K562 (cell line): ENCODE measurements around the gene CERS3. TPM values are rescaled to one million over a fixed set of nuclear protein-coding genes. Genes with fewer than 3 reads are reported as not detected.

Source experiments
- ATAC-seq: fragments of 200-7000 bp; cut with Tn5 transposase; 3 replicates; pipeline ENCODE4 v1.9.1; 2020; ENCODE audit warnings: moderate library complexity
- BruUV-seq: library from RNA; stranded (reverse); fragments of 400-500 nt; replicated peaks from 2 replicates; lab custom pipeline; 2021; lab: Mats Ljungman, UMichigan
- CTCF ChIA-PET: fragments of 300-600 bp; formaldehyde crosslinking; extraction: SDS; loops from one replicate; lab custom pipeline; 2021; ENCODE audit warnings: low intra/inter-chr PET ratio; lab: Yijun Ruan, JAX
- POLR2A ChIA-PET: fragments of 300-600, 350-650 bp; sonication (Branson Sonifier 250); formaldehyde crosslinking; extraction: SDS; loops from one replicate; lab custom pipeline; 2021; ENCODE audit warnings: antibody characterized with exemption, inconsistent platforms; lab: Yijun Ruan, JAX
- DNase-seq, 4 experiments: peaks; one replicate each; pipeline versions ENCODE4 v3.0.0 to v3.0.0-alpha.2; 2011 to 2018; ENCODE audit warnings: low spot score in 3 of 4, mixed read lengths in 3 of 4; ENCODE audit errors: extremely low read depth in 1 of 4
- FAIRE-seq: peaks from 2 replicates; lab custom pipeline; 2011; peaks lifted over from hg19 to GRCh38; lab: Jason Lieb, UNC
- H2AFZ ChIP-seq: 2 replicates; pipeline ENCODE4 v1.6.0; 2011; ENCODE audit warnings: low read depth, low read length, control low read depth, inconsistent platforms
- H3K27ac ChIP-seq: fragments of 200-600 bp; 3 replicates; pipeline ENCODE4 v1.8.0; 2011; ENCODE audit warnings: low read depth, mild to moderate bottlenecking, control low read depth, inconsistent platforms, low read length, moderate library complexity, mixed read lengths; ENCODE audit errors: extremely low read depth
- H3K27me3 ChIP-seq, 2 experiments: fragments of 300-600 bp in 1 of 2; 2 replicates in 1 of 2; 3 replicates in 1 of 2; pipeline versions ENCODE4 v1.6.0 to v1.8.0; 2011; ENCODE audit warnings: inconsistent platforms in 2 of 2, low read length in 2 of 2, mild to moderate bottlenecking in 1 of 2, mixed read lengths in 1 of 2, moderate library complexity in 1 of 2; ENCODE audit not compliant: control insufficient read depth in 2 of 2, insufficient read depth in 2 of 2
- H3K36me3 ChIP-seq: fragments of 300-600 bp; 3 replicates; pipeline ENCODE4 v1.8.0; 2011; ENCODE audit warnings: mild to moderate bottlenecking, low read length, inconsistent platforms; ENCODE audit not compliant: control insufficient read depth, insufficient read depth
- H3K4me1 ChIP-seq, 2 experiments: fragments of 200-600 bp in 1 of 2; replicated peaks in 1 of 2; 2 replicates in 1 of 2; 3 replicates in 1 of 2; pipeline versions ENCODE4 v1.5.1 to v1.8.0; 2011; ENCODE audit warnings: inconsistent platforms in 2 of 2, low read length in 2 of 2, mild to moderate bottlenecking in 1 of 2, mixed read lengths in 1 of 2, moderate library complexity in 1 of 2; ENCODE audit not compliant: control insufficient read depth in 2 of 2, insufficient read depth in 2 of 2
- H3K4me2 ChIP-seq: 2 replicates; pipeline ENCODE4 v1.6.1; 2011; ENCODE audit warnings: low read length, control low read depth, inconsistent platforms, mixed read lengths; ENCODE audit not compliant: insufficient read depth
- H3K4me3 ChIP-seq: fragments of 200-600 bp; sonication (generic), shearing (Covaris generic); 2 replicates; pipeline ENCODE4 v1.5.1; 2016; ENCODE audit warnings: control low read depth, inconsistent platforms
- H3K79me2 ChIP-seq: fragments of 200-600 bp; 3 replicates; pipeline ENCODE4 v1.8.0; 2011; ENCODE audit warnings: low read length, inconsistent platforms; ENCODE audit not compliant: control insufficient read depth, insufficient read depth
- H3K9ac ChIP-seq, 2 experiments: 2 replicates each; pipeline versions ENCODE4 v1.6.0 to v1.6.1; 2011; ENCODE audit warnings: low read depth in 2 of 2, low read length in 2 of 2, control low read depth in 1 of 2, inconsistent platforms in 1 of 2, mild to moderate bottlenecking in 1 of 2, mixed read lengths in 1 of 2; ENCODE audit not compliant: insufficient read depth in 1 of 2
- H3K9me1 ChIP-seq: one replicate; pipeline ENCODE4 v1.6.0; 2011; ENCODE audit warnings: inconsistent platforms, mild to moderate bottlenecking, low read length, moderate library complexity; ENCODE audit not compliant: control insufficient read depth, insufficient read depth
- H3K9me3 ChIP-seq: replicated peaks from 2 replicates; pipeline ENCODE4 v1.5.1; 2011; ENCODE audit warnings: low read depth, low read length, inconsistent platforms; ENCODE audit not compliant: control insufficient read depth, insufficient read depth
- H4K20me1 ChIP-seq: replicated peaks from 2 replicates; pipeline ENCODE4 v1.6.1; 2011; ENCODE audit warnings: low read length, inconsistent platforms, mixed read lengths; ENCODE audit not compliant: control insufficient read depth, insufficient read depth
- CBX8 ChIP-seq: fragments of 200-600 bp; sonication (generic); IDR thresholded peaks from 2 replicates; pipeline ENCODE4 v1.6.1; 2012; ENCODE audit warnings: borderline replicate concordance, mixed run types, low read depth, mild to moderate bottlenecking, moderate library complexity, mixed read lengths, low read length, control low read depth, inconsistent platforms; ENCODE audit not compliant: poor library complexity, severe bottlenecking; ENCODE audit errors: extremely low read depth
- HDAC6 ChIP-seq: IDR thresholded peaks from 2 replicates; pipeline ENCODE4 v1.6.1; 2012; ENCODE audit warnings: low read depth, mild to moderate bottlenecking, control low read depth, inconsistent platforms, low read length, moderate library complexity
- HOMEZ ChIP-seq: fragments of 250-450 bp; sonication (Bioruptor Pico); IDR thresholded peaks from 2 replicates; pipeline ENCODE4 v1.4.0; 2020; ENCODE audit warnings: mild to moderate bottlenecking, moderate library complexity
- KDM5B ChIP-seq: fragments of 200-600 bp; sonication (generic); IDR thresholded peaks from 2 replicates; pipeline ENCODE4 v1.6.1; 2012; ENCODE audit warnings: low read depth, mild to moderate bottlenecking, moderate library complexity, low read length, control low read depth, inconsistent platforms; ENCODE audit not compliant: insufficient replicate concordance
- MBD2 ChIP-seq: sonication (generic); IDR thresholded peaks from 2 replicates; pipeline ENCODE4 v1.6.1; 2016; ENCODE audit warnings: low read depth, borderline replicate concordance
- MGA ChIP-seq: fragments of 450-650 bp; IDR thresholded peaks from 2 replicates; pipeline ENCODE4 v1.6.1; 2016; ENCODE audit warnings: mild to moderate bottlenecking, moderate library complexity
- POLR3G ChIP-seq: IDR thresholded peaks from 2 replicates; pipeline ENCODE4 v1.6.1; 2011; ENCODE audit not compliant: insufficient read length, insufficient replicate concordance; ENCODE audit errors: extremely low read depth
- PRMT5 ChIP-seq: sonication (generic); formaldehyde crosslinking; IDR thresholded peaks from 2 replicates; pipeline ENCODE4 v1.5.0; 2020; ENCODE audit warnings: missing genetic modification reagents
- TARDBP ChIP-seq: fragments of 450-650 bp; IDR thresholded peaks from 2 replicates; pipeline ENCODE4 v1.6.1; 2016
- ZKSCAN3 ChIP-seq: fragments of 250-450 bp; sonication (Bioruptor Pico); IDR thresholded peaks from 2 replicates; pipeline ENCODE4 v1.4.0; 2020
- ZNF133 ChIP-seq: fragments of 250-450 bp; sonication (Bioruptor Pico); IDR thresholded peaks from 2 replicates; pipeline ENCODE4 v1.4.0; 2020; ENCODE audit warnings: mild to moderate bottlenecking
- WGBS: fragments of 100-300 bp; shearing (Covaris generic); methylation state at CpG from one replicate; pipeline ENCODE4 v1.1.6; 2016; ENCODE audit warnings: low coverage, mixed read lengths; ENCODE audit not compliant: insufficient coverage; ENCODE audit errors: missing lambda C conversion rate; 5-methylcytosine and 5-hydroxymethylcytosine counted together
- in situ Hi-C: fragments of 300-500 bp; cut with MboI; formaldehyde crosslinking; loops from 4 replicates; pipeline ENCODE4 v1.15.0; 2018; ENCODE audit warnings: inconsistent platforms, mixed read lengths
- intact Hi-C: fragments of 100-400 bp; cut with micrococcal nuclease; formaldehyde crosslinking; loops from 2 replicates; pipeline ENCODE4 v1.14.2; 2022
- polyA plus RNA-seq, 8 experiments: library from polyadenylated mRNA; depleted of rRNA in 4 of 8; stranded (reverse) in 5 of 8; unstranded in 3 of 8; fragments of >200 nt; fragmentation: Nextera tagmentation in 2 of 8; fragmentation: Illumina TruSeq in 1 of 8; extraction: Ambion mirVana in 2 of 8; extraction: Trizol in 1 of 8; gene quantifications; 2 replicates each; pipeline versions ENCODE4 v1.2.1 to v1.2.3, GENCODE V29; 2011 to 2014; ENCODE audit warnings: inconsistent platforms in 1 of 8, missing spikeins in 1 of 8
- total RNA-seq, 7 experiments: library from RNA; depleted of rRNA in 6 of 7; stranded (reverse); fragments of >200 nt in 6 of 7; fragmentation: Illumina TruSeq in 2 of 7; extraction: Trizol in 2 of 7; gene quantifications; 2 replicates each; pipeline versions ENCODE4 v1.2.1 to v1.2.3, GENCODE V29; 2011 to 2021; ENCODE audit warnings: low replicate concordance in 1 of 7

The CERS3 gene
- total and polyA plus RNA-seq, 9 of the 15 experiments (the other 6 are each of a cell fraction or from before 2014, with no cell fraction given), result not detected

GRCh38 chr15:100448481-100448880 is 80.3 kb downstream of the CERS3 start:
- no TSS peak for BruUV-seq
- Histone ChIP-seq H3K9me3 (no peaks in the 10 kb centered on the region), H3K4me1 (no peaks in the 10 kb centered on the region), H3K4me3 (no peak overlapping the region), H3K36me3 (no peaks in the 10 kb centered on the region), H2AFZ (no peak overlapping the region), H3K27ac (no peak overlapping the region), H3K79me2 (no peaks in the 10 kb centered on the region), H3K27me3 (no peaks in the 10 kb centered on the region; a peak in 2 of 5 replicates), H4K20me1 (no peaks in the 10 kb centered on the region), H3K9me1 (no peaks in the 10 kb centered on the region), H3K4me2 (no peak overlapping the region), H3K9ac (no peak overlapping the region)
- FAIRE-seq (no peak), ATAC-seq (no peak), DNase-seq (no peak)
- in situ Hi-C loops, result no loop called here
- ChIA-PET CTCF (no interaction called here), POLR2A (no interaction called here)
- intact Hi-C loops, result no loop called here
- 0% methylated on average over 2 of the region's 2 CpGs for WGBS
- no peak for TF ChIP-seq HDAC6
- no peak for TF ChIP-seq HOMEZ
- no peak for TF ChIP-seq PRMT5 (CRISPR knock-in tag)
- no peak for TF ChIP-seq TARDBP
- TF ChIP-seq KDM5B, result no peak
- no peak for TF ChIP-seq POLR3G
- TF ChIP-seq MGA, result no peak
- no peak for TF ChIP-seq ZKSCAN3
- no peak for TF ChIP-seq ZNF133 (CRISPR knock-in tag)
- no peak for TF ChIP-seq CBX8
- no peak for TF ChIP-seq MBD2
